BJ (cell line): ENCODE measurements around the gene PMP22. TPM values are rescaled to one million over a fixed set of nuclear protein-coding genes. Genes with fewer than 3 reads are reported as not detected.
"Not testable (repeated sequence)": the region's sequence is repeated elsewhere in the genome, so short reads cannot be mapped to it uniquely, and the experiment has no call there.

Experiments
- CTCF ChIA-PET: fragments of 350-600 bp; formaldehyde crosslinking; extraction: SDS; loops from one replicate; lab custom pipeline; 2021; ENCODE audit warnings: antibody characterized with exemption, inconsistent platforms; lab: Yijun Ruan, JAX
- POLR2A ChIA-PET: fragments of 300-600 bp; sonication (Branson Sonifier 250); formaldehyde crosslinking; extraction: SDS; loops from one replicate; lab custom pipeline; 2021; ENCODE audit warnings: antibody characterized with exemption; lab: Charles Lee
- DNase-seq: peaks from one replicate; pipeline ENCODE4 v3.0.0-alpha.2; 2011; ENCODE audit warnings: low read depth
- H3K27me3 ChIP-seq: 2 replicates; pipeline ENCODE4 v1.6.0; 2011; ENCODE audit warnings: low read length; ENCODE audit not compliant: control insufficient read depth, insufficient read depth
- H3K36me3 ChIP-seq: 2 replicates; pipeline ENCODE4 v1.5.1; 2011; ENCODE audit warnings: low read length; ENCODE audit not compliant: control insufficient read depth, insufficient read depth
- H3K4me3 ChIP-seq: 2 replicates; pipeline ENCODE4 v1.5.1; 2011; ENCODE audit warnings: low read depth, mild to moderate bottlenecking, control low read depth, low read length
- polyA plus RNA-seq: library from polyadenylated mRNA; depleted of rRNA; stranded (reverse); fragments of >200 nt; gene quantifications from 2 replicates; pipeline ENCODE4 v1.2.3, GENCODE V29; 2011
- TF ChIP-seq, protein P1 (sequence below): IDR thresholded peaks from 2 replicates; pipeline ENCODE4 v1.5.1; 2011; ENCODE audit warnings: low read depth, mild to moderate bottlenecking, control low read depth, inconsistent platforms, low read length, moderate library complexity; ENCODE audit not compliant: insufficient read depth

The PMP22 gene
- polyA plus RNA-seq, 1 experiment, result 208 TPM

DNA sequence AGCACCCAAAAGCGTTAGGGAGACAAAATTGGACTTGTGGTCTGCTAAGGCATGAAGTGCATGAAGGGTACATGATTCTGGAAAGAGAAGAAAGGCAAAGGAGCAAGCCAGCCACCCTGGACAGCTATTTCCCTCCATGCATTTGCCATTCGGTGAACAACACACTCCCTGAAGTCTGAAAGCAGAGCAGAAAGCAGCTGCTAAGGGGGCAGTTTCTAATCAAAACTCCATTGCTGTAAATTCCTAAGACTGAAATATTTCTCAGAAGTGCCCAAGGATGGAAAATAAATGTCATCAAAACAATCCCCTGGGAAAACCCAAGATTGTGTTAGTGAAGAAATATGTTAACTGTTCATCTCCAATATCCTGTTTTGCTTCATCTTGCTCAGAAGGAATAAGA is 44.3 kb downstream of the PMP22 start:
- TF ChIP-seq, protein P1, sequence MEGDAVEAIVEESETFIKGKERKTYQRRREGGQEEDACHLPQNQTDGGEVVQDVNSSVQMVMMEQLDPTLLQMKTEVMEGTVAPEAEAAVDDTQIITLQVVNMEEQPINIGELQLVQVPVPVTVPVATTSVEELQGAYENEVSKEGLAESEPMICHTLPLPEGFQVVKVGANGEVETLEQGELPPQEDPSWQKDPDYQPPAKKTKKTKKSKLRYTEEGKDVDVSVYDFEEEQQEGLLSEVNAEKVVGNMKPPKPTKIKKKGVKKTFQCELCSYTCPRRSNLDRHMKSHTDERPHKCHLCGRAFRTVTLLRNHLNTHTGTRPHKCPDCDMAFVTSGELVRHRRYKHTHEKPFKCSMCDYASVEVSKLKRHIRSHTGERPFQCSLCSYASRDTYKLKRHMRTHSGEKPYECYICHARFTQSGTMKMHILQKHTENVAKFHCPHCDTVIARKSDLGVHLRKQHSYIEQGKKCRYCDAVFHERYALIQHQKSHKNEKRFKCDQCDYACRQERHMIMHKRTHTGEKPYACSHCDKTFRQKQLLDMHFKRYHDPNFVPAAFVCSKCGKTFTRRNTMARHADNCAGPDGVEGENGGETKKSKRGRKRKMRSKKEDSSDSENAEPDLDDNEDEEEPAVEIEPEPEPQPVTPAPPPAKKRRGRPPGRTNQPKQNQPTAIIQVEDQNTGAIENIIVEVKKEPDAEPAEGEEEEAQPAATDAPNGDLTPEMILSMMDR, result no peak
- H3K4me3 ChIP-seq, result no peak overlapping the region
- DNase-seq, result no peak
- no peaks in the 10 kb centered on the region for H3K27me3 ChIP-seq
- ChIA-PET CTCF (interaction anchor here (0.7 to 1.0 kb wide), 2 partner anchors 37 to 305 kb away, joined by 3 read pairs; no protein-coding TSS in a partner anchor), POLR2A (interaction anchor here (0.7 kb wide), 1 partner anchor 361 kb away, joined by 3 read pairs; no protein-coding TSS in a partner anchor)
- H3K36me3 ChIP-seq, result no peaks in the 10 kb centered on the region

DNA sequence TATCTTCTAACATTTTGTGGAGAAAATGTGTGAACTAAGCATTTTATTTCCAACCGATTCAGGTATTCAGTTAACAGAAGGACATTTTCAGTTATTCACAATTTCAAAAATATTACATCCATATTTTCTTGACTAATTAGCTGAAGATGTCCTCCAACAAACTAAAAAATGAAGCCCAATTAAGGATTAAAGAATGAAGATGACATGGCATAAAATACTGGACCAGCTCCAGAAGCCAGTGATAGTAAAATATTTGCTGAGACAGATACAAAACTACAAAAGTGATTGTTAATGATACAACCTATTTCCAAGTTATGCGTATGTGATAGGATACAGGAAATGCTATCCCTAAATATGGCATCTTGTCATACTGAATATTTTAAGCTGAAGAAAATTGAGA is 48.6 kb downstream of the PMP22 start:
- Histone ChIP-seq H3K36me3 (no peaks in the 10 kb centered on the region), H3K27me3 (0 out of 2 replicates have a peak, but pooled peaks cover 3% of the 10 kb centered on the region), H3K4me3 (no peak overlapping the region)
- DNase-seq, result no peak
- POLR2A ChIA-PET, result no interaction called here
- CTCF ChIA-PET, result no interaction called here
- TF ChIP-seq, protein P1, result no peak

DNA sequence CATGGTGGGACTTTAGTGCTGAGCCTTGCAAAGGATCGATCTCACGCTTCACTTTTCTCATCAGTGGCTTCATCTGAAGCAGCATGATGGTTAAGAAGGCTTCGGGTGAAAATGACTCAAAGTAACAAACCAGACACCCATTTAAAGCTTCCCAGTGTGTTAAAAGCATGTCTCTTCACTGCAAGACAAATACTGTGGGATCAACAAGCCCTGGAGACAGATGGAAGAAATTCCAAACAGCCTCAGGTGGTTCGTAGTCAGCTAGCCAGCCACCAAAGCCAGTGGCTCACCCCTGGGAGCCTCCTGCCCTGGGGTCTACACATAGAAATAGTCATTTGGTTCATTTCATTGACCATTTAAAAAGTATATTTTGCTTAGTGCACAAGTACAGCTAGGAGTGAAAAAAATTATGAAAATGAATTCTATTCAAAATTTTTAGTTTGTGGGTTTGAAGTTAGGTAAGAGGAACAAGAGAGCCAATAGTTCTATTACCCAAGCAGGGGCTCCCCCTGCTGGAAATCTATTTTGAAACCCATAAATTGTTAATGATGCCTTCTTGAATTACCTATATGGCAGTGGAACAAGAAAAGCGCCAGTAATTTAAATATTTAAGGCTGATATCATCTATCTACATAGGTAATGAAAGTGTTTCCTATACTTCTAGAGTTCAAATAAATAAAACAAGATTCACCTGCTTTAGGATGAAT is 51.6 kb downstream of the PMP22 start:
- DNase-seq, result no peak
- Histone ChIP-seq H3K27me3 (peaks cover 3% of the 10 kb centered on the region; the same call in 1 of the 2 replicates), H3K4me3 (no peak overlapping the region), H3K36me3 (no peaks in the 10 kb centered on the region)
- TF ChIP-seq, protein P1, result peak; percentile 48
- ChIA-PET POLR2A (no interaction called here), CTCF (interaction anchor here (0.7 to 2.8 kb wide), 10 partner anchors 8 to 223 kb away, joined by 3 to 13 read pairs (median 4); no protein-coding TSS in a partner anchor)

DNA sequence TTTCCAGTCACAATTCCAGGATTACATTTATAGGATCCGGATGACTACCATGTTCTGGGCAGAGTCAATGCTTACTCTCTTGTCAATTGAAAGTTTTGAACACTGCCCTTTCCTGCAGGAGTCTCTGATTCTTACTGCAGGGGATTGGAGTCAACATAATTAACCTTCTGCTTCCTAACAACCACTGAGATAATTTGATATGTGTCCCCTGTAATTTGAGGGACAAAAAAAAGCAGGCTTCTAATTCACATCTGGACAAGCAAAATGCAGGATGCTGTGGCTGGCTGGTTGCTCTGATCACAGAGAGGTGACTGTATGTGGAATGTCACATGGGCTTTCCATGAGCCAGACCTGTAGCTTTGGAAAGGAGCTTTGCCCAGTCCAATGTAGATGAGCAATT is 54.9 kb downstream of the PMP22 start:
- ChIA-PET CTCF (interaction anchor here (1.3 kb wide), 1 partner anchor 47 kb away, joined by 3 read pairs; no protein-coding TSS in a partner anchor), POLR2A (no interaction called here)
- Histone ChIP-seq H3K36me3 (no peaks in the 10 kb centered on the region), H3K27me3 (peaks cover 3% of the 10 kb centered on the region; the same call in 1 of the 2 replicates), H3K4me3 (no peak overlapping the region)
- DNase-seq, result no peak
- TF ChIP-seq, protein P1, result no peak

DNA sequence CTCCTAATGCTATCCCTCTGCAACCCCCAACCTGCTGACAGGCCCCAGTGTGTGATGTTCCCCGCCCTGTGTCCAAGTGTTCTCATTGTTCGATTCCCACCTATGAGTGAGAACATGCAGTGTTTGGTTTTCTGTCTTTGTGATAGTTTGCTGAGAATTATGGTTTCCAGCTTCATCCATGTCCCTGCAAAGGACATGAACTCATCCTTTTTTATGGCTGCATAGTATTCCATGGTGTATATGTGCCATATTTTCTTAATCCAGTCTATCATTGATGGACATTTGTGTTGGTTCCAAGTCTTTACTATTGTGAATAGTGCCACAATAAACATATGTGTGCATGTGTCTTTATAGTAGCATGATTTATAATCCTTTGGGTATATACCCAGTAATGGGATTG is 62.1 kb downstream of the PMP22 start:
- H3K36me3 ChIP-seq, H3K4me3 ChIP-seq, POLR2A ChIA-PET, CTCF ChIA-PET, H3K27me3 ChIP-seq, DNase-seq: not testable (repeated sequence)

DNA sequence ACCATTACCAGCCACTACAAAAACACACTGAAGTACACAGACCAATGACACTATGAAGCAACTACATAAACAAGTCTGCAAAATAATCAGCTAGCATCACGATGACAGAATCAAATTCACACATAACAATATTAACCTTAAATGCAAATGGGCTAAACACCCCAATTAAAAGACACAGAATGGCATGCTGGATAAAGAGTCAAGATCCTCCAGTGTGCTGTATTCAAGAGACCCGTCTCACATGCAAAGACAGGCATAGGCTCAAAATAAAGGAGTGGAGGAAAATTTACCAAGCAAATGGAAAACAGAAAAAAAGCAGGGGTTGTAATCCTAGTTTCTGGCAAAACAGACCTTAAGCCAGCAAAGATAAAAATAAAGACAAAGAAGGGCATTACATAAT is 64.6 kb downstream of the PMP22 start:
- POLR2A ChIA-PET, CTCF ChIA-PET, H3K4me3 ChIP-seq, DNase-seq, H3K36me3 ChIP-seq, H3K27me3 ChIP-seq: not testable (repeated sequence)
